Measurements from ENCODE around the gene ESPL1. TPM values are rescaled to one million over a fixed set of nuclear protein-coding genes. Genes with fewer than 3 reads are reported as not detected.

The ESPL1 gene
- total and polyA plus RNA-seq, 4 donors = 2.8 to 19.3 (median 3.7) TPM

DNA sequence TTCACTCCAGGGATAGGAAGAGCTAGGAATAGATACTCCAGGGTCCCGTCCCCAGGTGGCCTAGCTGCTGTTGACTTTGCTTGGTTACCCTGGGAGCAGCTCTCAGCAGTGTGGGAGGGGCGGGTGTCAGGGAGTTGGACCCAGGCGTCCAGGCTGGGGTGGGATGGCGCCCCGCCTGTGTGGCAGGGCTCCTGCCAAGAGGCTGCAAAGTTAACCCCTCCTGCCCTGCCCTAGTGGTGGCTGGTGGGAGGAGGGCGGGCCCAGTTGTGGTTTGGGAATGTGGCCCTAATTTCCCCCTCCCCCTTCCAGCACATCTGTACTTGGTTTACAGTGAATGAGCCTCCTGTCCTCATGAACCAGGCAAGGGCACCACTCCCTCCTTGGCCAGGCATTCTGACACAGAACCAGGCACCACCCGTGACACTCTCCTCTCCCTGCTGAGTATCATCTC is 34.4 kb upstream of the ESPL1 start:
- TF ChIP-seq, protein P1, sequence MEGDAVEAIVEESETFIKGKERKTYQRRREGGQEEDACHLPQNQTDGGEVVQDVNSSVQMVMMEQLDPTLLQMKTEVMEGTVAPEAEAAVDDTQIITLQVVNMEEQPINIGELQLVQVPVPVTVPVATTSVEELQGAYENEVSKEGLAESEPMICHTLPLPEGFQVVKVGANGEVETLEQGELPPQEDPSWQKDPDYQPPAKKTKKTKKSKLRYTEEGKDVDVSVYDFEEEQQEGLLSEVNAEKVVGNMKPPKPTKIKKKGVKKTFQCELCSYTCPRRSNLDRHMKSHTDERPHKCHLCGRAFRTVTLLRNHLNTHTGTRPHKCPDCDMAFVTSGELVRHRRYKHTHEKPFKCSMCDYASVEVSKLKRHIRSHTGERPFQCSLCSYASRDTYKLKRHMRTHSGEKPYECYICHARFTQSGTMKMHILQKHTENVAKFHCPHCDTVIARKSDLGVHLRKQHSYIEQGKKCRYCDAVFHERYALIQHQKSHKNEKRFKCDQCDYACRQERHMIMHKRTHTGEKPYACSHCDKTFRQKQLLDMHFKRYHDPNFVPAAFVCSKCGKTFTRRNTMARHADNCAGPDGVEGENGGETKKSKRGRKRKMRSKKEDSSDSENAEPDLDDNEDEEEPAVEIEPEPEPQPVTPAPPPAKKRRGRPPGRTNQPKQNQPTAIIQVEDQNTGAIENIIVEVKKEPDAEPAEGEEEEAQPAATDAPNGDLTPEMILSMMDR (IDR thresholded peaks at IDR 0.05; ENCODE audit: low read depth, low read length, missing input control) = no peak
- TF ChIP-seq HNF4G (IDR thresholded peaks at IDR 0.05) = no peak
- no peak for TF ChIP-seq FOXA1 (IDR thresholded peaks at IDR 0.05)
- no peak for TF ChIP-seq TAF1 (conservative IDR thresholded peaks at IDR 0.05)
- TF ChIP-seq NR2F2 (IDR thresholded peaks at IDR 0.05) = no peak
- no peak for TF ChIP-seq GABPA (IDR thresholded peaks at IDR 0.05 in 1 of 2, conservative IDR thresholded peaks at IDR 0.05 in 1 of 2)
- no peak for TF ChIP-seq RXRA (IDR thresholded peaks at IDR 0.05)
- no peak for TF ChIP-seq FOXA2 (IDR thresholded peaks at IDR 0.05)
- TF ChIP-seq, protein P2, sequence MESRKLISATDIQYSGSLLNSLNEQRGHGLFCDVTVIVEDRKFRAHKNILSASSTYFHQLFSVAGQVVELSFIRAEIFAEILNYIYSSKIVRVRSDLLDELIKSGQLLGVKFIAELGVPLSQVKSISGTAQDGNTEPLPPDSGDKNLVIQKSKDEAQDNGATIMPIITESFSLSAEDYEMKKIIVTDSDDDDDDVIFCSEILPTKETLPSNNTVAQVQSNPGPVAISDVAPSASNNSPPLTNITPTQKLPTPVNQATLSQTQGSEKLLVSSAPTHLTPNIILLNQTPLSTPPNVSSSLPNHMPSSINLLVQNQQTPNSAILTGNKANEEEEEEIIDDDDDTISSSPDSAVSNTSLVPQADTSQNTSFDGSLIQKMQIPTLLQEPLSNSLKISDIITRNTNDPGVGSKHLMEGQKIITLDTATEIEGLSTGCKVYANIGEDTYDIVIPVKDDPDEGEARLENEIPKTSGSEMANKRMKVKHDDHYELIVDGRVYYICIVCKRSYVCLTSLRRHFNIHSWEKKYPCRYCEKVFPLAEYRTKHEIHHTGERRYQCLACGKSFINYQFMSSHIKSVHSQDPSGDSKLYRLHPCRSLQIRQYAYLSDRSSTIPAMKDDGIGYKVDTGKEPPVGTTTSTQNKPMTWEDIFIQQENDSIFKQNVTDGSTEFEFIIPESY (IDR thresholded peaks at IDR 0.05) = no peak
- TF ChIP-seq, protein P3, sequence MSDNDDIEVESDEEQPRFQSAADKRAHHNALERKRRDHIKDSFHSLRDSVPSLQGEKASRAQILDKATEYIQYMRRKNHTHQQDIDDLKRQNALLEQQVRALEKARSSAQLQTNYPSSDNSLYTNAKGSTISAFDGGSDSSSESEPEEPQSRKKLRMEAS (IDR thresholded peaks at IDR 0.05) = no peak
- H3K4me3 ChIP-seq (ENCODE audit: low read depth in 1 of 3, low read length in 3 of 3) = no peak overlapping the region
- WGBS = 42% methylated on average over 7 of the region's 7 CpGs
- no peak for DNase-seq (ENCODE audit: low spot score)
- H3K36me3 ChIP-seq (ENCODE audit: control insufficient read depth in 4 of 4, insufficient read depth in 3 of 4, low read depth in 1 of 4, low read length in 3 of 4) = no peaks in the 10 kb centered on the region
- no peak overlapping the region for H3K27ac ChIP-seq (ENCODE audit: low read depth in 1 of 2, low read length in 2 of 2)
- no peak overlapping the region for H3K9ac ChIP-seq (ENCODE audit: low read depth in 1 of 2, low read length in 2 of 2)
- peaks cover 0 to 4% (median 2%) of the 10 kb centered on the region in 4 donors for H3K4me1 ChIP-seq (ENCODE audit: control insufficient read depth in 4 of 4, insufficient read depth in 4 of 4, low read length in 3 of 4)
- H3K9me3 ChIP-seq (ENCODE audit: control insufficient read depth in 4 of 4, low read length in 3 of 4) = no peaks in the 10 kb centered on the region
- H3K27me3 ChIP-seq (ENCODE audit: control insufficient read depth in 4 of 4, insufficient read depth in 4 of 4, low read length in 3 of 4) = peaks cover 0 to 15% (median 0%) of the 10 kb centered on the region in 4 donors

DNA sequence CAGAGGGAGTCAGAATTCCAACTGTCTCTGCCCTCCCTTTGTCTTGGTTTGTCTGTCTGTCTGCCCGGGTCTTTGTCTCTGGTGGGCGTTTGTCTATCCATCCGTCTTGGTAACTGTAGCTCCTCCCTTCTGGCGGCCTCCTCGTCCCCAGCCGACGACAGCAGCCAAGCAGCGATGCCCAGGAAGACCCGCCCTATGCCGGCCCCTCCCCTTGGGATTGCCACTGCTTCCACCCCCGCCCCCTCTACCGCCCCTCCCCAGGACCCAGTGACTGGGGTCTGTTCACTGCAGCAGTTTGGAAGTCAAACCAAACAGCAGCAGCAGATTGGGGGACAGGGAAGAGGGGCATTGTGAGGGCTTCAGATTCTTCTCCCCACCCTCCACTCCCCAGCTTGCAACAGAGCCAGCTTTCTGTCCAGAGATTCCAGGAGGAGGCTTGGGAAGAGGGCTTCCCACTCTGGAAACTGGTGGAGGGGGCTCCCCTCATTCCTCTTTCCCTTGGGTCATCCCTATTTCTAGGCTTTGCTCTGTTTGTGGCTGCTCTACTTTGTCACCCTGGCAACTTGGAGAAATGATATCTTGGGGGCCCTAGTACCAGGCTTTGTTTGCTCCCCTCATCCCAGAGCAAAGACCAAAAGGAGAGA is 33.7 kb upstream of the ESPL1 start:
- TF ChIP-seq, protein P1 (IDR thresholded peaks at IDR 0.05; ENCODE audit: low read depth, low read length, missing input control) = no peak
- TF ChIP-seq YY1 (IDR thresholded peaks at IDR 0.05) (no peak), HNF4A (conservative IDR thresholded peaks at IDR 0.05) (no peak), HNF4G (IDR thresholded peaks at IDR 0.05) (no peak), SP1 (IDR thresholded peaks at IDR 0.05) (no peak), TAF1 (conservative IDR thresholded peaks at IDR 0.05) (no peak), JUND (IDR thresholded peaks at IDR 0.05) (no peak), GABPA (IDR thresholded peaks at IDR 0.05 in 1 of 2, conservative IDR thresholded peaks at IDR 0.05 in 1 of 2) (no peak), EGR1 (IDR thresholded peaks at IDR 0.05; ENCODE audit: low read depth in 2 of 2) (no peak)
- TF ChIP-seq, protein P2 (IDR thresholded peaks at IDR 0.05) = no peak
- TF ChIP-seq, protein P4, sequence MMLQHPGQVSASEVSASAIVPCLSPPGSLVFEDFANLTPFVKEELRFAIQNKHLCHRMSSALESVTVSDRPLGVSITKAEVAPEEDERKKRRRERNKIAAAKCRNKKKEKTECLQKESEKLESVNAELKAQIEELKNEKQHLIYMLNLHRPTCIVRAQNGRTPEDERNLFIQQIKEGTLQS (IDR thresholded peaks at IDR 0.05) = no peak
- TF ChIP-seq, protein P5, sequence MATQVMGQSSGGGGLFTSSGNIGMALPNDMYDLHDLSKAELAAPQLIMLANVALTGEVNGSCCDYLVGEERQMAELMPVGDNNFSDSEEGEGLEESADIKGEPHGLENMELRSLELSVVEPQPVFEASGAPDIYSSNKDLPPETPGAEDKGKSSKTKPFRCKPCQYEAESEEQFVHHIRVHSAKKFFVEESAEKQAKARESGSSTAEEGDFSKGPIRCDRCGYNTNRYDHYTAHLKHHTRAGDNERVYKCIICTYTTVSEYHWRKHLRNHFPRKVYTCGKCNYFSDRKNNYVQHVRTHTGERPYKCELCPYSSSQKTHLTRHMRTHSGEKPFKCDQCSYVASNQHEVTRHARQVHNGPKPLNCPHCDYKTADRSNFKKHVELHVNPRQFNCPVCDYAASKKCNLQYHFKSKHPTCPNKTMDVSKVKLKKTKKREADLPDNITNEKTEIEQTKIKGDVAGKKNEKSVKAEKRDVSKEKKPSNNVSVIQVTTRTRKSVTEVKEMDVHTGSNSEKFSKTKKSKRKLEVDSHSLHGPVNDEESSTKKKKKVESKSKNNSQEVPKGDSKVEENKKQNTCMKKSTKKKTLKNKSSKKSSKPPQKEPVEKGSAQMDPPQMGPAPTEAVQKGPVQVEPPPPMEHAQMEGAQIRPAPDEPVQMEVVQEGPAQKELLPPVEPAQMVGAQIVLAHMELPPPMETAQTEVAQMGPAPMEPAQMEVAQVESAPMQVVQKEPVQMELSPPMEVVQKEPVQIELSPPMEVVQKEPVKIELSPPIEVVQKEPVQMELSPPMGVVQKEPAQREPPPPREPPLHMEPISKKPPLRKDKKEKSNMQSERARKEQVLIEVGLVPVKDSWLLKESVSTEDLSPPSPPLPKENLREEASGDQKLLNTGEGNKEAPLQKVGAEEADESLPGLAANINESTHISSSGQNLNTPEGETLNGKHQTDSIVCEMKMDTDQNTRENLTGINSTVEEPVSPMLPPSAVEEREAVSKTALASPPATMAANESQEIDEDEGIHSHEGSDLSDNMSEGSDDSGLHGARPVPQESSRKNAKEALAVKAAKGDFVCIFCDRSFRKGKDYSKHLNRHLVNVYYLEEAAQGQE (IDR thresholded peaks at IDR 0.05) = no peak
- Histone ChIP-seq H3K4me1 (ENCODE audit: control insufficient read depth in 4 of 4, insufficient read depth in 4 of 4, low read length in 3 of 4) (peaks cover 0 to 4% (median 2%) of the 10 kb centered on the region in 4 donors), H3K27ac (ENCODE audit: low read depth in 1 of 2, low read length in 2 of 2) (no peak overlapping the region), H3K27me3 (ENCODE audit: control insufficient read depth in 4 of 4, insufficient read depth in 4 of 4, low read length in 3 of 4) (peaks cover 0 to 15% (median 0%) of the 10 kb centered on the region in 4 donors), H3K9ac (ENCODE audit: low read depth in 1 of 2, low read length in 2 of 2) (no peak overlapping the region), H3K36me3 (ENCODE audit: control insufficient read depth in 4 of 4, insufficient read depth in 3 of 4, low read depth in 1 of 4, low read length in 3 of 4) (no peaks in the 10 kb centered on the region), H3K9me3 (ENCODE audit: control insufficient read depth in 4 of 4, low read length in 3 of 4) (no peaks in the 10 kb centered on the region), H3K4me3 (ENCODE audit: low read depth in 1 of 3, low read length in 3 of 3) (no peak overlapping the region)
- no peak for DNase-seq (ENCODE audit: low spot score)
- WGBS = 11% methylated on average over 12 of the region's 12 CpGs
